ENCODE results near the gene FAM168A. TPM values are rescaled to one million over a fixed set of nuclear protein-coding genes. Genes with fewer than 3 reads are reported as not detected.
A peak's percentile ranks its signal among the peaks of the same experiment; 100 is the strongest.

FAM168A gene
- total RNA-seq, 1 experiment from 2014 or later: 30.4 TPM

DNA sequence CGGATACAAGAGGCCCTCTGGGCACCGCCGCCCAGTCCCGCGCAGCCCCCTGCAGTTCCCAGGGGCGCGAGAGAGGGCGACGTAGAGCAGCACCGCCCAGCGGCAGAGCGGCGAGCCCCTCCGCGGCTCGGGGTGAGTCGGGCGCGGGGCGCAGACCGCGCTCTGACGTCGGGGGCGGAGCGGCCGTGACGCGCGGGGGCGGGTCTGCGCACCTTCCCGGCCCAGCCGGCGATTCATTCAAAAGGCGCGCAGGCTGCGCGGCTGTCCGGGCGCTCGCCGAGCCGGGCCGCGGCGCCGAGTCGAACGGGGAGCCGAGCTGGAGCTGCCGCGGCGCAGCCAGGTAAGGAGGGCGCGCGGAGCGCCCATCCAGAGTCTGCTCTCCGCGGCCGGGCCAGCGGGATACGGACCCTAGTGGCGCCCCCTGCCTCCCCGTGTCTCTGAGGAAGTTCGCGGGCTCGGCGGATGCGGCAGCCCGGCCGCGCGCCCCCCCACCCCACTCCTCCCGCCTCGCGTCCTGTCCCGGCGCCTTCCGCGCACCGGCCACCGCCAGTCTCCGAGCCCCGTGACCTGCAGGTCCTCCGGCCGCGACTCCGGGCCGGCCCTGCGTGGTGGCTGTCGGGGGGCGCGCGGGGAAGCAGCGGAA is 221.6 kb downstream of the FAM168A start, which contains the start of gene RELT:
Gene RELT (plus strand): TSS at position 240 of the 643 bp plus-strand sequence. CDS start 12,738 bp downstream, outside the sequence.
- peak; percentile 88 for DNase-seq (ENCODE audit: low read depth)

DNA sequence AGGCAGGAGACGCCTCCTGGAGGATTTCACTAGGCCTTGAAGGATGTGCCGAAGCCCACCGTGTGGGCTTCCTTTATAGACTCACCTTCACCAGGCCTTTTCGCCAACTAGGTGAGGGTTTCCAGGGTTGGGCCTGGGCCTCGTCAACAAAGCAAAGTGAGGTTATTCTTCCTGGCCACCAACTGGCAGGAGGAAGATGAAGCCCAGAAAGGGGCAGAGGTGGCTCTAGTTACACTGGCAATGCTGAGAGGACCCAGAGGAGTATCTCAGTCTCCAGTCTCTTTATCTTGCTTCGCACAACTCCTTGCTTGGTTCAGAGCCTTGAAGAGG is 222.1 kb downstream of the FAM168A start:
- no peak for DNase-seq (ENCODE audit: low read depth)

GRCh38 chr11:73374151-73374550 is 223.8 kb downstream of the FAM168A start:
- peak; percentile 43 for DNase-seq (ENCODE audit: low read depth)

DNA sequence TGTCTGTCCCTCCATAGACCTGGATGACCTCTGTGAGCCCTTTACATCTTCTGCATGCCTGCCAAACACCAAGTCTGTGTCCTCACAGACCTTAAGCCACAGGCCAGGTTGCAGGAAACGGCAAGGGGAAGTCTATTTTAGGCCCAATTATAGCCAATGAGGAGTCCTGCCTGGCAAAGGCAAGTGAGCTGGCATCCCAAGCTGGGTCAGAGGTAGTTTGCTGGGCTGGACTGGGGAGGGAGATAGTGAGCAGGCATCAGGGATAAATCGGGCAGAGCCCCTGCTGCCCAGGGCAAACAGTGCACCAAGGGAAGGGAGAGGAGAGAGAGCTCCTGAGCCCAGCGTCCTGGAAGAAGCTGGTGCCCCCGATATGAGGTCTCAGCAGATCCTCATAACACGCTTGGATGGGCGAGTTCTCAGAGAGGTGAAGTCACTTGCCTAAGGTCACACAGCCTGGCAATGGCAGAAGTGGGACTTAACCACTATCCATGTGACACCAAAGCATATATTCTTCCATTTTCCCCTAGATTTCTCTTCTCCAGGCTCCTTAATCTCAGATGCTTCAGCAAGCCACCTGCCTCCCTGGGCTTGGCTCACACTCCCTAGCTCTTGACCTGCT is 225.4 kb downstream of the FAM168A start:
- DNase-seq (ENCODE audit: low read depth): peak; percentile 20

- no peak for DNase-seq (ENCODE audit: low read depth)
Measured at GRCh38 chr11:73367482-73368024, 230.4 kb downstream of the FAM168A start.

- no peak for DNase-seq (ENCODE audit: low read depth)
Measured at GRCh38 chr11:73366953-73367352, 231.0 kb downstream of the FAM168A start.

DNA sequence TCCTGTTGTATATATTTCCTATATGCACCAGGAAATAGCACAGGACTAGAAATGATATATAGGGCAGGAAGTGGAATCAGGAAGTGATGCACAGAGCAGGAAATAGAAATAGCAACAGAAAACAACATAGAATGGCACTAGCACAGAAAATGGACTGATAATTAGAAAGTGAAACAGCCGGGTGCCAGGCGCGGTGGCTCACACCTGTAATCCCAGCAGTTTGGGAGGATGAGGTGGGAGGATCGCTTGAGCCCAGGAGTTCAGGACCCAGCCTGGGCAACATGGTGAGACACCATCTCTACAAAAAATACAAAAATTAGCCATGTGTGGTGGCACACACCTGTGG is 231.7 kb downstream of the FAM168A start:
- no peak for DNase-seq (ENCODE audit: low read depth)

DNA sequence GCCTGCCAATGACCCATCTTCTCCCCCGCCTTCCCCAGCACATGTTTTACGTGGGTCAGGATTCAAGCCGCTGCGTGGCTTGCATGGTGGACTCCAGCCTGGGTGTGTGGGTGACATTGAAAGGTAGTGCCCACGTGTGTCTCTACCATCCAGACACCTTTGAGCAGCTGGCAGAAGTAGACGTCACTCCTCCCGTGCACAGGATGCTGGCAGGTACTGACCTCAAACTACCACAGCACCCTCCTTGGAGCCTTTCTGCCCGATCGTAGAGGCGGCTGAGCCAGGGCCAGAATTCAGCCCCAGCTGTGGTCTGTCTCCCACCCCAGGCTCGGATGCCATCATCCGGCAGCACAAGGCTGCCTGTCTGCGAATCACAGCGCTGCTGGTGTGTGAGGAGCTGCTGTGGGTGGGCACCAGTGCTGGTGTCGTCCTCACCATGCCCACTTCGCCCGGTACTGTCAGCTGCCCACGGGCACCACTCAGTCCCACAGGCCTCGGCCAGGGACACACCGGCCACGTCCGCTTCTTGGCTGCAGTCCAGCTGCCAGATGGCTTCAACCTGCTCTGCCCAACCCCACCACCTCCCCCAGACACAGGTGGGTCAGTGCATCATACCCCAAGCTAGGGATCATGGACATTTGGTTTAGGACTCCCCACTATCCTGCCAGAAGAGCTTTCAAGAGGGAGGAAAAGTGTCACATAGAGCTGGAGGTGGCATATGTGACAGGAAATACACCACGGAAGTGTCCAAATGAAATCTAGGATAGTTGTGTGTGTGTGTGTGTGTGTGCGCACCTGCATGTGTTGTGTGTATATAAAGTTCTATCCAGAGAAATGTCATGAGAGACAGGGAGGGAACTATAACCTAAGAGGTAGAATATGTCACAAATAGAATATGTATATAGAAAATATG is 232.3 kb downstream of the FAM168A start:
- DNase-seq (ENCODE audit: low read depth): no peak

GRCh38 chr11:73363147-73363546 is 234.8 kb downstream of the FAM168A start:
- no peak for DNase-seq (ENCODE audit: low read depth)

DNA sequence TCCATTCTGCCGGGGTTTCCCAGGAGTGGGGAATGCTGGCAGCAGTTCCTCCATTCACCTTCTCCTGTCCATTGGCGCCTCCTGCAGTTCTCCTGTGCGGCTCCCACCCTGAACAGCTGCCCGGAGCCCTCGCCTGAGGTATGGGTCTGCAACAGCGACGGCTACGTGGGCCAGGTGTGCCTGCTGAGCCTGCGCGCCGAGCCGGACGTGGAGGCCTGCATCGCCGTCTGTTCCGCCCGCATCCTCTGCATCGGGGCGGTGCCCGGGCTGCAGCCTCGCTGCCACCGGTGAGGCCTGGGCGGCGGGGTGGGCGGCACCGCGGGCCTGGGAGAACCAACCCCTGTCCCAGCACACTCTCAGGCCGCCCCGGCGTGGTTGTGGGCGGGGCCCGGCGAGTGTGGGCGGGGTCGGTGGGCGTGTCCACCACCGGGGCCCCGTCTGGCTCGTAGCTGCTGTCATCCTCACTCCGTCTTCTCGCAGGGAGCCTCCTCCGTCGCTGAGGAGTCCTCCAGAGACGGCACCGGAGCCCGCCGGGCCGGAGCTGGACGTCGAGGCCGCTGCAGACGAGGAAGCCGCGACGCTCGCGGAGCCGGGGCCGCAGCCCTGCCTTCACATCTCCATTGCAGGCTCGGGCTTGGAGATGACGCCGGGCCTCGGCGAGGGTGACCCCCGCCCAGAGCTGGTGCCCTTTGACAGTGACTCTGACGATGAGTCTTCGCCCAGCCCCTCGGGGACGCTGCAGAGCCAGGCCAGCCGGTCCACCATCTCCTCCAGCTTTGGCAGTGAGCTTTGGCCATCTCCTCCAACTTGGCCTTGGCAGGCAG is 235.7 kb downstream of the FAM168A start:
- no peak for DNase-seq (ENCODE audit: low read depth)

DNA sequence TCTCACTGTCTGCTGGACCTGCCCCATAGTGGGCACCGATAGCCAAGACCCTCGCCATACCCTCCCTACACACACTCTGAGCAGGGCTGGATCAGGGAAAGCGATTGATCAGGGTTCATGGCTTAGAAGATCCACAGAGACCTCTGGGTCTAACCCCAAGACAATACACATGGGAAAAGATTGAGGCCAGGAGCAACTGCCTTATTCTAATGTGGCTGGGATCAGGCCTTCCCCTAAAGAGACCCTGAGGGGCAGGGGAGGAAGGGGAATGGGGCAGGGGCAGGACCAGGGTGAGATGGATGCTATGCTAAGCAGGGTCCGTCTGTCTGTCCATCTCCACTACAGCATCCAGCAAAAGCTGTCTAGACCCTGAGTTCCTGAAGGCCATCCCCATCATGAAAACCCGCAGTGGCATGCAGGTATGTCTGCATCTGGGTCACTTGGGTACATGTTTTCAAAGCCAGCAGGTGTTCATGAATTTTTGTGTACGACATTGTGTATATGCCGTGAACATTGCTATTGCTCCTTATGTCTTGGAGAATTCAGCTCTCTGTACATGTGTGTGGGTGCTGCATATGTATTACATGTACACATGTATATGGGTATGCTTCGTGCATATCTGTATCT is 237.1 kb downstream of the FAM168A start:
- no peak for DNase-seq (ENCODE audit: low read depth)

GRCh38 chr11:73359930-73360742 is 237.8 kb downstream of the FAM168A start:
- DNase-seq (ENCODE audit: low read depth): peak; percentile 25

DNA sequence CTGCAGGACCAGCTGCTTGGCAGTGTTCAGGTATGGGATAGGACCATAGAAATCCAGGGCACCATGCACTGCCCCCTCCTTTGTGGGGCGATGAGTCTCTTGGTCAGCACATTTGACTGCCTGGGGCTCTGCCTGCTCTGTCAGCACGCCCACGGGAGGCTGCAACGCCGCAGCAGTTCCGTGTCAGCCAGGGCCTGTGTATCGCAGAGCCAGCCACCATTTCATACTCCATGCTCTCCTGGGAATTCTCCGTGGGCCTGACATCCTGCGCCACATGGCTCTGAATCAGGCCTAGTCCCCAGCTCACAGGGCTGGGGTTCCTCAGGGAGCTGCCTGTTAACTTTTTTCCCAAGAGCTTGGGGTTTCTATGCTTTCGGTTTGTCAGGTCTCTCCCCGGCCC is 238.6 kb downstream of the FAM168A start:
- DNase-seq (ENCODE audit: low read depth): no peak

GRCh38 chr11:73358071-73358470 is 239.8 kb downstream of the FAM168A start:
- no peak for DNase-seq (ENCODE audit: low read depth)

DNA sequence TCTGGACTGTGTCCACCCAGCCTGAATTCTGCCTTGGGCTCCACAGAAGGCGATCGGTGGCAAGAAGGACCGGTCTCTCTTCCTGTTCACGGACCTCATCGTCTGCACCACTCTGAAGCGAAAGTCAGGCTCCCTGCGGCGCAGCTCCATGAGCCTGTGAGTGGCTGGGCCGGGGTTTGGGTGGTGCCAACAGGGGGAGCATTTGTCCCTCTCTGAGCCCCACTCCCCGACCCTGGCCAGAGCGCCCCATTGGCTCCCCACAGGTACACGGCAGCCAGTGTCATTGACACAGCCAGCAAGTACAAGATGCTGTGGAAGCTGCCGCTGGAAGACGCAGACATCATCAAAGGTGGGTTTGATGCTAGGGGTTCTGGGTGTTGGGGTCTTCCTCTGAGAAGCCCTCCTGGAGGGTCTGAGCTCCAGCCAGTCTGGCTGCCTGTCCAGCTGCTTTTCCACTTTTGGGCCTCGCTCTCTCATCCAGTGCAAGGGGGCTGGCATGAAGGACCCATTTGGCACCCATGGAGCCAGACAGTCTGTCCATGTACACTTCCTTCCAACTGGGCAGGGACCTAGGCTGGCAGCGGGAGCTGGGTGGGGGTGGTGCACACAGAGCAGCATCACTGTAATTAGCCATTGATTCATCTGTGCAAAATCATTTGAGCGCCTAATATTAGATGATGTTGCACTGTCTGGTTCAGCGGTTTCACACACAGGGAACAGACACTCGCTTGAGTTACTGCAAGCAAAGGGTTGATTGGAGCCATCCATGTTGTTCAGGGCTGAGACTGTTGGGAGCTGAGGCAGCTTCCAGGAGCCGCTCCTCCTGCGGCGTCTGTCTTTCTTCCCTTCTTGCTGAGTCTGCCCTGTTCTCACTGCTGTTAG is 240.7 kb downstream of the FAM168A start:
- DNase-seq (ENCODE audit: low read depth): no peak

DNA sequence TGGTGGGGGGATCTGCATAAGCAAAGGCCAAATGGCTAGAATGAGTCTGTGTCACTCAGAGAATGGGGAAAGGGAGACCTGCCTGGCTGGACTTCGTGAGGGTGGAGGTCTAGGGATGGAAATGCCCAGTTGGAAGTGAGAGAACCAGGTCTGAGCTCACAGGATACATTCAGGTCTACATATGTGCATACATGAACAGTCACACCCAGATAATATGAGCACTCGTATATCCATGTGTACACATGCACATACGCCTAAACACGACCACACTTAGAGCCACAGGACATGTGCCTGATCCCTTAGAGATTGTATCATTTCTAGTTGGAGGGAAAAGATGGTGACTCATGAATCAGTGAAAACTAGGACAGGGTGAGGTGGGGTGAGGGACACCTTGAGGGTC is 242.8 kb downstream of the FAM168A start:
- no peak for DNase-seq (ENCODE audit: low read depth)

- no peak for DNase-seq (ENCODE audit: low read depth)
Measured at GRCh38 chr11:73353422-73353821, 244.5 kb downstream of the FAM168A start.

- DNase-seq (ENCODE audit: low read depth): peak; percentile 58
Measured at GRCh38 chr11:73350908-73351636, 246.8 kb downstream of the FAM168A start.

All from RPMI7951 (cell line).